NCI-H82 treated with DMSO at 0.1 percent for 48 hours (cell line): ENCODE data around the gene ZXDA.
"Not testable (repeated sequence)": the region's sequence is repeated elsewhere in the genome, so short reads cannot be mapped to it uniquely, and the experiment has no call there.

ENCODE experiments used
- DNase-seq: peaks from one replicate; lab custom pipeline; 2025; ENCODE audit not compliant: unreplicated experiment; lab: John Stamatoyannopoulos, UW

ZXDA gene

GRCh38 chrX:57910287-57910912 is at the start of gene ZXDA:
TSS of gene ZXDA (minus strand) at chrX:57910458. CDS start at chrX:57910420, 38 bp downstream.
- not testable (repeated sequence) for DNase-seq

DNA sequence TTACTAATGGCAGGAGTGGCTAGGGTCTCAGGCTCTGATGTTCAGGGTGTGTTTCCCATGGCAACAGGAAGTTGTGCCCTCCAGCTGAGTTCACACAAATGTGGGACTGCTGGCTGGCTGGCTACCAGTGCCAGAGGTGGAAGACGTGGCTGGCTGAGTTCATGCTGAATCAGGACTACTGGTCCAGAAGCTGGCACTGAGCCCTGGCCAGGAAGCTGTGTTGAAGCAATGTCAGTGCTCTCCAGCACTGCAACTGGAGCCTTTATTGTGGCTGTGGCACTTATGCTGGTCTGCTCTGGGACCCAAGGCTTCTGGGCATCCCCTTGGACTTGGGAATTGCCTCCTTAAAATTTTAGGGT is 42.0 kb upstream of the ZXDA start:
- DNase-seq, result no peak

GRCh38 chrX:57951666-57952319 is 41.5 kb upstream of the ZXDA start:
- DNase-seq, result no peak

DNA sequence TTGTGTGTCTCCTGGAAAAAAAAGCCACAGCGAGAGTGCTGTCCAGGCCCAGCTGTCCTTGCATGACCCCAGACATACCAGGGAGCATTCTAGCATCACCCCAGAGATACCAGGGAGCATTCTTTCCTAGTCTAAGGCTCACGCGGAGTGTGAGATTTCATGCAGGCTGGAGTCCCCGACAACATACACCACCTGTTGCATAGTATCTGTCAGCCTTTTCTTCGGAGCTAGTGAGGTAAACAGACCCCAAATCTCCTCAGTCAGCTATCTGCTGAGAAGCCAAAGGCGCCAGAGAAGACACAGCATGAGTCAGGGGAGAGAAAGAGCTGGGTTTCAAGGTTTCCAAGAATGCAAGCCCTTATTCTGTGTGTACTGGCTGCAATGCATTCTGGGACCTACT is 23.1 kb upstream of the ZXDA start:
- no peak for DNase-seq

DNA sequence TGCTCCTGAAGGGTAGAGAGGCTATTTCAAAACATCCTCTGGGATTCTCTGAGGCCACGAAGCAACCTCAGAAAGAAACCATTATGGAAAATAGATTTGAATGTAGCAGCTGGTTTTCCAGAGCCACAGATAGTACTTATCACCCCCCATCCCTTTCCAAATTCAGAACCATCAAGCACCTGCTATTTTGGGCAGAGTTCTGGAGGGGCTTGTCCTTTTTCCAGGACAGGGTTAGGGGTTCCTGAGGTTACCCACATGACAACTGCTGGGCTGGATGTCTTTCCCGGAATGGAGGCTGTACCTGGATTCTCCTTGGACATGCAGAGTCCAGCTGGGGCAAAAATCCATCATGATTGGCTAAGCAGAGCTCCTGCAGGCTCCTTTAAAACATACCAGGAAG is 22.0 kb upstream of the ZXDA start:
- DNase-seq, result no peak

DNA sequence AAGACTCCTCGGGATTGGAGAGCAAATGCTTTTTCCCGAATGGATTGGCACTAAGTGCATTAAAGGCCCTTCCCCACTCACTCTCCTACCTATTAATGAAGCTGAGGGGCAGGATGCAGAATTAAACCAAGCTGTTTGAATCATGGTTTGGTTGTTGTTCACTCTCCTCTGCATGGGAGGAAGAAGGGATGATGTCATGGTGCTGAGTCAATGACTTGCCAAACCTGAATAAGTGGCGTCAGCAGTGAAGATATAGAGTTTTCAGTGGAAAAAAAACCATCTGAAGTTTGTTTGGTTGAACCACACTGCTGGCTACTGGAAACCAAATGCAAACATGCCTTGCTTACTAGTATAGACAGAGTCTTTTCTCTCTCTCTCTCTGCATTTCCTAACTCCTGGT is 19.8 kb upstream of the ZXDA start:
- DNase-seq, result no peak

GRCh38 chrX:57929373-57929772 is 19.1 kb upstream of the ZXDA start:
- DNase-seq, result no peak

- DNase-seq, result no peak
Observed at GRCh38 chrX:57925806-57926205, 15.5 kb upstream of the ZXDA start.

- peak; percentile 4 for DNase-seq
Observed at GRCh38 chrX:57918750-57919436, 8.6 kb upstream of the ZXDA start.

GRCh38 chrX:57915680-57916079 is 5.4 kb upstream of the ZXDA start:
- no peak for DNase-seq

GRCh38 chrX:57909595-57910286 is 517 bp downstream of the ZXDA start:
- DNase-seq, result not testable (repeated sequence)

DNA sequence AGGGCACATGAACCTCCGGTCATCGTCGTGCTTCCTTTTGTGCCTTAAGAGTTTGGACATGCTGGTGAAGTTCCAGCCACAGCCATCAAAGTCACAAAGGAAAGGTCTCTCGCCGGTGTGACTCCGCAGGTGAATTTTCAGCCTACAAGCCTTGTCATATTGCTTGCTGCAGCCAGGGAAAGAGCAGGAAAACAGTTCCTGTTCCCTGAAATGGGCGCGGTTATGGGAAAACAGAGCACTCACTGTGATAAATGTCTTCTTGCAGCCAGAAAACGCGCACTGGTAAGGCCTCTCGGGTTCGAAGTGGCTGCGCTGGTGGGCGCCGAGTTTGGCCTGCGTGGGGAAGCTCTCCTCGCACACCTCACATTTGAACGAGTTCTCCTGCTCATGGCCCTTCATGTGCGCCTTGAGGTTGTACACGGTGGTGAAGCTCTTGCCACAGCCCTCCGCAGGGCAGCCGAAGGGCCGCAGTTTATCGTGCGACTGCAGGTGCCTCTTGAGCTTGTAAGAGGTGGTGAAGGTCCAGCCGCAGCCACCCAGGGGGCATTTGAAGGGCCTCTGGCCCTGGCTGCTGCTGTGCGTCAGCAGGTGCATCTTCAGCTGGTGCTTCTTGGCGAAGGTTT is 1.2 kb downstream of the ZXDA start:
- DNase-seq, result not testable (repeated sequence)

DNA sequence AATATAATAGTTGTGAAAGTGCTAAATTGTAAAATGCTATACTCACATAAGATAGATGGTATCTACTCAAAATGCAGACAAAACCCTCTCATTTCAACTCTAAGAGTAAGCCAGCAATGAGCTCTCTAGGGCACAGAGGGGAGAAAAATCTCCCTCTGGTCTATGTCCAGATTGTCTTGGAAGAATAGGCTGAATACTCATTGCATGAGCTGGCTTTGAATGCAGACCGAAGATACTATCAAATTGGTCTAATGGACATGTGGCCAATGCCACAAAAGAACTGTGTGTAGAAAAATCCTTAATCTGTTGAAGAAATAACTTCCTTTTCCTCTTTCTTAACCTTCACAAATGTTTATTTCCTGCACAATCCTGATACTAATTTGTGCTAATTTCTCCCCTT is 3.5 kb downstream of the ZXDA start:
- DNase-seq, result no peak

GRCh38 chrX:57905141-57905540 is 5.1 kb downstream of the ZXDA start:
- DNase-seq, result no peak

- no peak for DNase-seq
Observed at GRCh38 chrX:57904176-57904880, 5.9 kb downstream of the ZXDA start.

DNA sequence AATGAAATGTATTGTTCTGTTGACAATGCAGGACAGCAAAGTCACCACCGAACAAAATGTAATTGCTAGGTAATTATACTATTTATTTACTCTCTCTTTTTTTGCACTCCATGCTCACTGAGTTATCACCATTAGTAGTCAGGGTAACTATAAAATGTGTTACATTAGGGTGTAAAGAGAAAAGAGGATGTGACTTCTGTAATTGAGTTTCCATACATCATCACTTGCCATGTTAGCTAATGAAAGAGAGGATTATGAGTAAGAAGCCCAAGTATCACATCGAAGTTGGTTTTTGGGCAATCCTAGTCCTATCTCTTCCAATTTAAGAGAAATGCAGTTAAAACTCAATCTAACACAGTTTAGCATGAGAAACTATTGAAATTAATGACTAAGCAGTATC is 7.6 kb downstream of the ZXDA start:
- no peak for DNase-seq

- no peak for DNase-seq
Observed at GRCh38 chrX:57901466-57901865, 8.8 kb downstream of the ZXDA start.

- no peak for DNase-seq
Observed at GRCh38 chrX:57900975-57901374, 9.3 kb downstream of the ZXDA start.

DNA sequence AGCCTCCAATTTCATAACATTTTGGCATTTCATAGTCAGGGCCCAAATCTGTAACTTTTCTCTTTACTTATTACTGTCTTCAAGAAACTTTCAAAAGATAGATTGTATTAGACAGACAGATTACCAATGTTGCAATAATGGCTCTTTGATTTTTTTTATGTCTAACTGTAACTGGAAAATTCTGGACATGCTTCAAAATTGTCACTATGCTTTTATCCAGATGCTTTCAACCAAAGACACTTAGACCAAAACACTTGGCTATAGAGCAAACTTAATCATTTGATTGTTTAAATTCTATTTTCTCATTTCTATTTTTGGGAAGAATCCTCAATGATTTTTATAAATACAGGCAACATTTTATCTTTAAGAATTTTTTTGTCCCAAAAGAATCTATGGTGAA is 10.4 kb downstream of the ZXDA start:
- DNase-seq, result no peak

GRCh38 chrX:57899064-57899463 is 11.2 kb downstream of the ZXDA start:
- DNase-seq, result no peak

GRCh38 chrX:57871463-57871862 is 38.8 kb downstream of the ZXDA start:
- no peak for DNase-seq
